ENCODE data around the gene CDKL2. TPM values are rescaled to one million over a fixed set of nuclear protein-coding genes. Genes with fewer than 3 reads are reported as not detected.
A peak's percentile ranks its signal among the peaks of the same experiment; 100 is the strongest.

Gene CDKL2
- total and polyA plus RNA-seq, 2 of the 4 experiments (the other 2 are of a cell fraction): 0.09 to 0.18 TPM

- Histone ChIP-seq H2BK20ac (ENCODE audit: low read depth, low read length) (no peak overlapping the region), H3K36me3 (ENCODE audit: control insufficient read depth, insufficient read depth, low read length) (no peaks in the 10 kb centered on the region), H3K23ac (ENCODE audit: low read depth, low read length) (no peak overlapping the region), H3K27me3 (ENCODE audit: control insufficient read depth, insufficient read depth, low read length) (no peaks in the 10 kb centered on the region), H4K5ac (ENCODE audit: low read depth, low read length) (no peak overlapping the region), H3K9me1 (ENCODE audit: insufficient read depth, low read length) (peaks cover 8% of the 10 kb centered on the region), H3K18ac (ENCODE audit: low read depth, low read length) (no peak overlapping the region), H2AK9ac (replicated peaks; ENCODE audit: low read depth, low read length, poor library complexity) (no peak overlapping the region), H4K8ac (ENCODE audit: low read depth in 2 of 2, low read length in 2 of 2) (no peak overlapping the region), H3K14ac (replicated peaks; ENCODE audit: low read depth, low read length) (no peak overlapping the region), H2BK5ac (ENCODE audit: low read depth, low read length, poor library complexity, severe bottlenecking) (no peak overlapping the region), H3K27ac (ENCODE audit: insufficient read depth, low read length) (no peak overlapping the region), H3K4me1 (ENCODE audit: control insufficient read depth, insufficient read depth, low read length) (peaks cover 6% of the 10 kb centered on the region), H4K20me1 (ENCODE audit: insufficient read depth, low read length) (no peaks in the 10 kb centered on the region), H3K9me3 (ENCODE audit: control insufficient read depth, insufficient read depth, low read length) (no peaks in the 10 kb centered on the region), H3K4ac (ENCODE audit: low read depth, low read length) (no peak overlapping the region), H2BK15ac (ENCODE audit: low read depth, low read length) (no peak overlapping the region; the same call in 2 of the 3 replicates), H4K91ac (ENCODE audit: insufficient read depth, low read depth, low read length) (no peak overlapping the region), H3K79me1 (ENCODE audit: low read depth in 1 of 2, low read length in 2 of 2) (no peaks in the 10 kb centered on the region), H2AFZ (replicated peaks; ENCODE audit: low read length, poor library complexity) (no peak overlapping the region), H3K4me2 (ENCODE audit: low read depth, low read length) (no peak overlapping the region), H3K4me3 (ENCODE audit: insufficient read depth, low read depth, low read length) (no peak overlapping the region), H3K9ac (ENCODE audit: low read depth, low read length) (no peak overlapping the region), H2AK5ac (ENCODE audit: low read depth, low read length) (no peak overlapping the region), H3K56ac (ENCODE audit: extremely low read depth, insufficient read depth, low read length) (no peak overlapping the region), H2BK120ac (ENCODE audit: low read depth, low read length) (no peak overlapping the region)
- DNase-seq (peak; percentile 40), ATAC-seq (ENCODE audit: low read depth) (no peak)
- TF ChIP-seq RCOR1 (IDR thresholded peaks at IDR 0.05; ENCODE audit: insufficient replicate concordance, low read length): no peak
- no peak for TF ChIP-seq MAZ (IDR thresholded peaks at IDR 0.05; ENCODE audit: borderline replicate concordance, low read depth, low read length)
- TF ChIP-seq CHD1 (IDR thresholded peaks at IDR 0.05; ENCODE audit: low read depth, low read length): no peak
- TF ChIP-seq USF2 (IDR thresholded peaks at IDR 0.05; ENCODE audit: low read depth, low read length): no peak
- no peak for TF ChIP-seq RAD21 (IDR thresholded peaks at IDR 0.05; ENCODE audit: low read length)
- TF ChIP-seq BHLHE40 (IDR thresholded peaks at IDR 0.05; ENCODE audit: low read depth, low read length): no peak
- TF ChIP-seq CTCF (conservative IDR thresholded peaks at IDR 0.05; ENCODE audit: low read depth, low read length): no peak
- no peak for TF ChIP-seq FOS (IDR thresholded peaks at IDR 0.05; ENCODE audit: low read depth, low read length)
- TF ChIP-seq NFE2L2 (IDR thresholded peaks at IDR 0.05; ENCODE audit: low read depth, low read length): no peak
- no peak for TF ChIP-seq POLR2A (IDR thresholded peaks at IDR 0.05; ENCODE audit: low read depth, low read length)
- TF ChIP-seq MXI1 (IDR thresholded peaks at IDR 0.05; ENCODE audit: borderline replicate concordance, low read depth, low read length): no peak
- TF ChIP-seq RFX5 (IDR thresholded peaks at IDR 0.05; ENCODE audit: low read depth, low read length): no peak
- TF ChIP-seq CEBPB (IDR thresholded peaks at IDR 0.05; ENCODE audit: low read depth, low read length): no peak
- TF ChIP-seq SMC3 (IDR thresholded peaks at IDR 0.05; ENCODE audit: low read depth, low read length): no peak
- no peak for TF ChIP-seq MAFK (IDR thresholded peaks at IDR 0.05; ENCODE audit: low read depth, low read length)
- no peak for TF ChIP-seq ELK1 (IDR thresholded peaks at IDR 0.05; ENCODE audit: borderline replicate concordance, low read depth, low read length)
- no TSS peak for BruUV-seq (replicated peaks)
- POLR2A ChIA-PET (ENCODE audit: unreplicated experiment): no interaction called here
- intact Hi-C loops (cut with micrococcal nuclease): no loop called here
- dilution Hi-C loops (cut with HindIII; ENCODE audit: low sequenced_read_pairs, unreplicated experiment): no loop called here
- in situ Hi-C loops (cut with MboI; ENCODE audit: low sequenced_read_pairs): no loop called here
- WGBS, 2 experiments (ENCODE audit: extremely low coverage in 2 of 2, insufficient read length in 1 of 2): 60% methylated on average over 1 of the region's 2 CpGs; no CpG with 5 or more reads in 1 of the 2 experiments
- CTCF ChIA-PET: no interaction called here
These were observed 3.5 kb upstream of the CDKL2 start for GRCh38 chr4:75633846-75634245.

All from IMR-90 (cell line).